HepG2 (cell line): ENCODE results near the gene KLHL3. TPM values are rescaled to one million over a fixed set of nuclear protein-coding genes. Genes with fewer than 3 reads are reported as not detected.

Experiments
- ATAC-seq: fragments of 200-7000 bp; cut with Tn5 transposase; 3 replicates; pipeline ENCODE4 v1.9.1; 2020; ENCODE audit warnings: mild to moderate bottlenecking, moderate library complexity
- BruUV-seq: library from RNA; stranded (reverse); fragments of 400-500 nt; replicated peaks from 2 replicates; lab custom pipeline; 2021; lab: Mats Ljungman, UMichigan
- CTCF ChIA-PET: fragments of 300-600 bp; formaldehyde crosslinking; extraction: SDS; loops from one replicate; lab custom pipeline; 2021; ENCODE audit warnings: low total read pairs, inconsistent platforms, low intra/inter-chr PET ratio; lab: Yijun Ruan, JAX
- POLR2A ChIA-PET: fragments of 350-600 bp; sonication (Branson Sonifier 250); formaldehyde crosslinking; loops from one replicate; lab custom pipeline; 2020; ENCODE audit warnings: antibody characterized with exemption, inconsistent platforms; lab: Yijun Ruan, JAX
- DNase-seq: peaks from one replicate; pipeline ENCODE4 v3.0.0-alpha.2; 2015; ENCODE audit warnings: low spot score
- FAIRE-seq: peaks from 3 replicates; lab custom pipeline; 2011; peaks lifted over from hg19 to GRCh38; lab: Jason Lieb, UNC
- H2AFZ ChIP-seq: one replicate; pipeline ENCODE4 v1.6.1; 2011; ENCODE audit warnings: low read length, inconsistent platforms
- H3K27ac ChIP-seq: fragments of 300-600 bp; 3 replicates; pipeline ENCODE4 v1.8.0; 2011; ENCODE audit warnings: mixed run types, mild to moderate bottlenecking, mixed read lengths, low read length, inconsistent platforms; ENCODE audit not compliant: insufficient read depth; ENCODE audit errors: extremely low read length
- H3K27me3 ChIP-seq, 2 experiments: fragments of 200-600 bp in 1 of 2; 2 replicates in 1 of 2; 3 replicates in 1 of 2; pipeline versions ENCODE4 v1.6.0 to v1.8.0; 2011; ENCODE audit warnings: low read length in 2 of 2, mild to moderate bottlenecking in 2 of 2, moderate library complexity in 2 of 2, inconsistent platforms in 1 of 2; ENCODE audit not compliant: insufficient read depth in 2 of 2, control insufficient read depth in 1 of 2
- H3K36me3 ChIP-seq, 2 experiments: fragments of 200-600 bp in 1 of 2; replicated peaks in 1 of 2; 2 replicates in 1 of 2; 3 replicates in 1 of 2; pipeline versions ENCODE4 v1.5.1 to v1.8.0; 2011; ENCODE audit warnings: low read length in 2 of 2, inconsistent platforms in 1 of 2; ENCODE audit not compliant: insufficient read depth in 2 of 2, control insufficient read depth in 1 of 2
- H3K4me1 ChIP-seq: 2 replicates; pipeline ENCODE4 v1.5.1; 2012; ENCODE audit warnings: low read length, inconsistent platforms; ENCODE audit not compliant: insufficient read depth
- H3K4me2 ChIP-seq: 2 replicates; pipeline ENCODE4 v1.6.0; 2011; ENCODE audit warnings: low read depth, low read length, inconsistent platforms
- H3K4me3 ChIP-seq, 3 experiments: fragments of 200-600 bp in 1 of 3; sonication (generic), shearing (Covaris generic) in 1 of 3; replicated peaks in 1 of 3; 2 replicates each; pipeline ENCODE4 v1.5.1; 2011 to 2016; ENCODE audit warnings: low read length in 3 of 3, inconsistent platforms in 2 of 3, low read depth in 2 of 3, mild to moderate bottlenecking in 2 of 3, control low read depth in 1 of 3, mixed read lengths in 1 of 3; ENCODE audit not compliant: insufficient read depth in 1 of 3
- H3K79me2 ChIP-seq: one replicate; pipeline ENCODE4 v1.6.1; 2011; ENCODE audit warnings: low read length, inconsistent platforms; ENCODE audit not compliant: insufficient read depth
- H3K9ac ChIP-seq: 2 replicates; pipeline ENCODE4 v1.6.0; 2011; ENCODE audit warnings: mild to moderate bottlenecking, low read depth, low read length, inconsistent platforms; ENCODE audit not compliant: insufficient read depth
- H3K9me3 ChIP-seq: 2 replicates; pipeline ENCODE4 v1.5.1; 2012; ENCODE audit warnings: mild to moderate bottlenecking, low read length
- H4K20me1 ChIP-seq: 2 replicates; pipeline ENCODE4 v1.6.0; 2011; ENCODE audit warnings: inconsistent platforms, mild to moderate bottlenecking, low read length, moderate library complexity; ENCODE audit not compliant: insufficient read depth
- ATF7-NPFF ChIP-seq: sonication (generic); formaldehyde crosslinking; IDR thresholded peaks from 2 replicates; pipeline ENCODE4 v1.8.1; 2023; ENCODE audit warnings: mild to moderate bottlenecking, low read depth, missing genetic modification reagents, moderate library complexity
- CHD2 ChIP-seq: IDR thresholded peaks from 2 replicates; pipeline ENCODE4 v1.6.1; 2011; ENCODE audit warnings: low read depth, low read length, improper control_type of control experiment
- FIP1L1 ChIP-seq: fragments of 200-400 bp; formaldehyde crosslinking; IDR thresholded peaks from 2 replicates; pipeline ENCODE4 v1.6.1; 2018; ENCODE audit warnings: low read depth, mild to moderate bottlenecking, low read length, moderate library complexity, borderline replicate concordance; ENCODE audit not compliant: insufficient read depth
- FOXK1 ChIP-seq: sonication (generic); formaldehyde crosslinking; IDR thresholded peaks from 2 replicates; pipeline ENCODE4 v1.4.0; 2020; ENCODE audit warnings: low read depth, missing genetic modification reagents, borderline replicate concordance
- GLMP ChIP-seq: sonication (generic); formaldehyde crosslinking; IDR thresholded peaks from 2 replicates; pipeline ENCODE4 v1.9.0; 2021; ENCODE audit warnings: missing genetic modification reagents, mild to moderate bottlenecking, borderline replicate concordance
- HDAC6 ChIP-seq: fragments of 200-600 bp; sonication (generic); IDR thresholded peaks from 2 replicates; pipeline ENCODE4 v1.7.0; 2017; ENCODE audit warnings: mild to moderate bottlenecking, antibody characterized with exemption, low read length, low read depth
- HOXA5 ChIP-seq: sonication (generic); formaldehyde crosslinking; IDR thresholded peaks from 2 replicates; pipeline ENCODE4 v1.4.0; 2020; ENCODE audit warnings: missing genetic modification reagents
- NFIB ChIP-seq: sonication (generic); formaldehyde crosslinking; IDR thresholded peaks from 2 replicates; pipeline ENCODE4 v1.9.0; 2021; ENCODE audit warnings: missing genetic modification reagents, mild to moderate bottlenecking, borderline replicate concordance
- PBX3 ChIP-seq: sonication (generic); formaldehyde crosslinking; IDR thresholded peaks from 2 replicates; pipeline ENCODE4 v1.8.1; 2023; ENCODE audit warnings: missing genetic modification reagents, inconsistent platforms, borderline replicate concordance
- TCF7L2 ChIP-seq: IDR thresholded peaks from 2 replicates; pipeline ENCODE4 v1.6.1; 2011; ENCODE audit warnings: mild to moderate bottlenecking, low read depth, low read length, moderate library complexity
- ZEB1 ChIP-seq: IDR thresholded peaks from 2 replicates; pipeline ENCODE4 v1.6.1; 2012; ENCODE audit warnings: mild to moderate bottlenecking, low read depth, inconsistent platforms; ENCODE audit not compliant: insufficient replicate concordance
- ZKSCAN1 ChIP-seq: fragments of 150-350 bp; IDR thresholded peaks from 2 replicates; pipeline ENCODE4 v1.6.1; 2014; ENCODE audit warnings: low read length
- ZMYM4 ChIP-seq: sonication (generic); formaldehyde crosslinking; IDR thresholded peaks from 2 replicates; pipeline ENCODE4 v1.8.1; 2023; ENCODE audit warnings: mild to moderate bottlenecking, missing genetic modification reagents
- ZNF230 ChIP-seq: sonication (generic); formaldehyde crosslinking; IDR thresholded peaks from 2 replicates; pipeline ENCODE4 v1.4.0; 2020; ENCODE audit warnings: mild to moderate bottlenecking, missing genetic modification reagents
- ZNF605 ChIP-seq: sonication (generic); formaldehyde crosslinking; IDR thresholded peaks from 2 replicates; pipeline ENCODE4 v1.8.0; 2022; ENCODE audit warnings: mild to moderate bottlenecking, missing genetic modification reagents
- WGBS: methylation state at CpG from one replicate; pipeline ENCODE4 v1.1.6; 2017; ENCODE audit warnings: low lambda C conversion rate; 5-methylcytosine and 5-hydroxymethylcytosine counted together
- in situ Hi-C: cut with HindIII; loops from 2 replicates; pipeline ENCODE4 v1.10.0; 2017; ENCODE audit warnings: low pct_unique_long_range_greater_than_20kb; ENCODE audit not compliant: extremely low pct_ligation_motif_present
- intact Hi-C: fragments of 100-400 bp; cut with micrococcal nuclease; formaldehyde crosslinking; loops from one replicate; pipeline ENCODE4 v1.10.0; 2022; ENCODE audit not compliant: unreplicated experiment
- polyA plus RNA-seq, 8 experiments: library from polyadenylated mRNA; depleted of rRNA in 3 of 8; stranded (reverse) in 7 of 8; unstranded in 1 of 8; fragments of >200 nt; fragmentation: Illumina TruSeq in 4 of 8; extraction: Trizol in 4 of 8; gene quantifications; 2 replicates each; pipeline versions ENCODE4 v1.2.1 to v1.2.3, GENCODE V29; 2011 to 2016; ENCODE audit warnings: low read depth in 4 of 8, missing spikeins in 1 of 8, mixed read lengths in 1 of 8; ENCODE audit not compliant: insufficient read depth in 1 of 8
- total RNA-seq, 5 experiments: library from RNA; depleted of rRNA; stranded (reverse); fragments of >200 nt; fragmentation: Illumina TruSeq; extraction: Trizol; gene quantifications; 2 replicates each; pipeline ENCODE4 v1.2.3, GENCODE V29; 2016; ENCODE audit warnings: low read depth in 1 of 5

KLHL3 gene
- total and polyA plus RNA-seq, 2 of the 13 experiments (the other 11 are each of a cell fraction or from before 2014, with no cell fraction given), result 0.02 to 0.08 TPM

GRCh38 chr5:137716337-137716736, 19.6 kb downstream of the KLHL3 start (continued):
- no peak for TF ChIP-seq ZKSCAN1
- no peak for TF ChIP-seq ZEB1
- no peak for TF ChIP-seq ZNF605
- no peak for TF ChIP-seq FIP1L1
- no peak for TF ChIP-seq ZNF230 (CRISPR knock-in tag)
- TF ChIP-seq PBX3 (CRISPR knock-in tag), result no peak
- no peak for TF ChIP-seq FOXK1 (CRISPR knock-in tag)
- TF ChIP-seq GLMP (CRISPR knock-in tag), result no peak

GRCh38 chr5:137715456-137715855, 20.4 kb downstream of the KLHL3 start:
- H3K79me2 ChIP-seq, result no peaks in the 10 kb centered on the region
- H3K9ac ChIP-seq, result no peak overlapping the region
- no peak overlapping the region for H3K4me2 ChIP-seq
- ChIA-PET POLR2A (no interaction called here), CTCF (no interaction called here)
- peaks cover 8% of the 10 kb centered on the region for H3K9me3 ChIP-seq
- in situ Hi-C loops (no loop called here), intact Hi-C loops (no loop called here)
- H2AFZ ChIP-seq, result no peak overlapping the region
- H3K4me1 ChIP-seq, result no peaks in the 10 kb centered on the region
- H3K27ac ChIP-seq, result no peak overlapping the region
- FAIRE-seq (no peak), ATAC-seq (no peak), DNase-seq (no peak)
- H4K20me1 ChIP-seq, result no peaks in the 10 kb centered on the region
- H3K4me3 ChIP-seq, result no peak overlapping the region
- H3K36me3 ChIP-seq, result no peaks in the 10 kb centered on the region
- TF ChIP-seq ZMYM4 (no peak), ATF7-NPFF (CRISPR knock-in tag) (no peak), HDAC6 (no peak), CHD2 (no peak), HOXA5 (no peak), NFIB (CRISPR knock-in tag) (no peak), TCF7L2 (no peak)
- 50% methylated on average over 1 of the region's 1 CpG for WGBS
- no peaks in the 10 kb centered on the region for H3K27me3 ChIP-seq
- BruUV-seq, result no TSS peak
